Heart right ventricle (tissue), 16 donors: ENCODE data around the gene PCGF6. TPM values are rescaled to one million over a fixed set of nuclear protein-coding genes. Genes with fewer than 3 reads are reported as not detected.

Experiments
- ATAC-seq, 8 donors: fragments of 200-7000 bp; cut with Tn5 transposase; one replicate each; pipeline ENCODE4 v1.9.1; 2020; ENCODE audit warnings: mild to moderate bottlenecking in 8 of 8, moderate library complexity in 8 of 8, moderate number of reproducible peaks in 1 of 8
- DNase-seq, 2 donors: peaks; one replicate each; pipeline ENCODE4 v3.0.0-alpha.2; 2020
- H3K27ac ChIP-seq, 10 donors: fragments of 200-600 bp; sonication (generic) in 2 of 10; one replicate each; pipeline versions ENCODE4 v1.5.0 to v1.8.0; 2020 to 2022; ENCODE audit warnings: mild to moderate bottlenecking in 3 of 10
- H3K27me3 ChIP-seq, 7 donors: fragments of 200-600 bp; one replicate each; pipeline ENCODE4 v1.8.0; 2021 to 2022; ENCODE audit warnings: mild to moderate bottlenecking in 2 of 7
- H3K36me3 ChIP-seq, 9 donors: fragments of 200-600 bp; sonication (generic) in 1 of 9; one replicate each; pipeline versions ENCODE4 v1.5.0 to v1.8.0; 2020 to 2022; ENCODE audit warnings: mild to moderate bottlenecking in 2 of 9
- H3K4me1 ChIP-seq, 9 donors: fragments of 200-600 bp; sonication (generic) in 1 of 9; one replicate each; pipeline versions ENCODE4 v1.5.0 to v1.8.0; 2020 to 2022; ENCODE audit warnings: mild to moderate bottlenecking in 4 of 9
- H3K4me3 ChIP-seq, 10 donors: fragments of 200-600 bp; sonication (generic) in 2 of 10; one replicate each; pipeline versions ENCODE4 v1.5.0 to v1.8.0; 2020 to 2022; ENCODE audit warnings: mild to moderate bottlenecking in 7 of 10, moderate library complexity in 2 of 10
- H3K9me3 ChIP-seq, 11 donors: fragments of 200-600 bp in 10 of 11; sonication (generic) in 2 of 11; one replicate each; pipeline versions ENCODE4 v1.5.0 to v1.8.0; 2013 to 2022; ENCODE audit warnings: mild to moderate bottlenecking in 2 of 11, control low read depth in 1 of 11, moderate library complexity in 1 of 11
- CTCF ChIP-seq, 9 donors: fragments of 200-600 bp; sonication (generic) in 2 of 9; IDR thresholded peaks; one replicate each; pipeline versions ENCODE4 v1.5.0 to v1.8.0; 2021 to 2022; ENCODE audit warnings: antibody characterized with exemption in 9 of 9, mild to moderate bottlenecking in 5 of 9, moderate library complexity in 1 of 9
- WGBS, 2 donors: extraction: QIAGEN DNeasy Blood & Tissue Kit; methylation state at CpG; one replicate each; pipeline ENCODE4 v1.1.7; 2013; ENCODE audit warnings: inconsistent platforms in 1 of 2; 5-methylcytosine and 5-hydroxymethylcytosine counted together
- intact Hi-C, 10 donors: fragments of 100-400 bp; cut with DNase I; formaldehyde crosslinking; loops; one replicate each; pipeline versions ENCODE4 v1.11.1 to v1.14.2; 2022
- microRNA-seq, 2 donors: library from miRNA; unstranded; fragments of <30 nt; microRNA quantifications; one replicate each; pipeline ENCODE4 v1.2.0, GENCODE V29; 2021
- polyA plus RNA-seq, 2 donors: library from polyadenylated mRNA; stranded (reverse); fragments of 200-250 nt; gene quantifications; one replicate each; pipeline ENCODE4 v1.2.3, GENCODE V29; 2013
- total RNA-seq, 10 donors: library from RNA; stranded (reverse); fragmentation: NEBNext Ultra II Directional in 3 of 10; extraction: Animal tissue kit (Norgen Biotek cat#: 25700) in 3 of 10; gene quantifications; one replicate each; pipeline versions ENCODE4 v1.2.1 to v1.2.4, GENCODE V29; 2021 to 2023
- donor health status: Arrhythmogenic right ventricular cardiomyopathy.
- donor health status: ischemic (EF 13 %, LVEDD 7.1; RV severe dilation, severe dysfunction).
- donor health status: healthy with polysubstance abuse.
- donor health status: DM: no; HTN: yes; CAD: no.
- donor health status: DM: no; HTN: no; CAD: no.
- donor health status: ischemic (EF 25% LVEDD 6.9; RV normal size, moderate dysfunction).
- donor health status: ischemic (EF 25% LVEDD 5.7; RV mildly dilated, moderate dysfunction).
- donor health status: healthy.
- donor health status: DM: yes; HTN: yes; CAD: no.
- donor health status: Ischemic cardiomyopathy.
- donor health status: ischemic (EF 35%, LVEDD 5.7; RV mildly dilated, moderate dysfunction).
- donor health status: nonischemic (EF 11% LVEDD 7.7; RV severe dilation, severe dysfunction).
- donor health status: DM: yes; HTN: yes; CAD: no.
- donor health status: PGD.
- donor health status: ischemic (EF 29% LVEDD 5.4; RV normal size, mild dysfunction).
- donor health status: nonischemic (EF 23%, LVEDD 6.1; RV moderate dilation, normal function).

PCGF6 gene
- total and polyA plus RNA-seq, 12 donors = 5.5 to 8.0 (median 6.5) TPM

GRCh38 chr10:103256613-103257012 lies 94.3 kb downstream of the PCGF6 start:
- Histone ChIP-seq H3K4me1 (no peaks in the 10 kb centered on the region), H3K9me3 (peaks cover 0 to 6% (median 0%) of the 10 kb centered on the region in 11 donors), H3K36me3 (no peaks in the 10 kb centered on the region), H3K4me3 (no peak overlapping the region), H3K27ac (no peak overlapping the region), H3K27me3 (peaks cover 0 to 3% (median 0%) of the 10 kb centered on the region in 7 donors)
- WGBS, 2 donors = 94 to 95% methylated on average over 1 of the region's 1 CpG
- ATAC-seq (no peak), DNase-seq (no peak)
- no peak for TF ChIP-seq CTCF (IDR thresholded peaks at IDR 0.05)
- intact Hi-C loops = loop anchor here in 1 of 10 donors (10.0 kb wide), 1 partner anchor 532 kb away; no protein-coding TSS in a partner anchor

- Histone ChIP-seq H3K4me3 (no peak overlapping the region), H3K27ac (no peak overlapping the region), H3K9me3 (peaks cover 0 to 4% (median 0%) of the 10 kb centered on the region in 11 donors), H3K27me3 (no peaks in the 10 kb centered on the region), H3K36me3 (no peaks in the 10 kb centered on the region), H3K4me1 (no peaks in the 10 kb centered on the region)
- intact Hi-C loops = loop anchor here in 1 of 10 donors (10.0 kb wide), 1 partner anchor 530 kb away; no protein-coding TSS in a partner anchor
- 51 to 75% methylated on average over 4 of the region's 4 CpGs for WGBS, 2 donors
- no peak for TF ChIP-seq CTCF (IDR thresholded peaks at IDR 0.05)
- ATAC-seq = no peak
- DNase-seq = no peak
Observed at GRCh38 chr10:103254538-103255325, 96.2 kb downstream of the PCGF6 start.

- Histone ChIP-seq H3K27ac (no peak overlapping the region), H3K4me3 (no peak overlapping the region), H3K27me3 (no peaks in the 10 kb centered on the region), H3K9me3 (peaks cover 0 to 2% (median 0%) of the 10 kb centered on the region in 11 donors), H3K4me1 (no peaks in the 10 kb centered on the region), H3K36me3 (no peaks in the 10 kb centered on the region)
- ATAC-seq = no peak
- intact Hi-C loops = loop anchor here in 1 of 10 donors (10.0 kb wide), 1 partner anchor 529 kb away; no protein-coding TSS in a partner anchor
- DNase-seq = no peak
- WGBS, 2 donors = 70 to 71% methylated on average over 3 of the region's 3 CpGs
- no peak for TF ChIP-seq CTCF (IDR thresholded peaks at IDR 0.05)
Observed at GRCh38 chr10:103254113-103254512, 96.8 kb downstream of the PCGF6 start.

Small RNA genes lying within 50 kb of the gene (microRNA-seq; reads per million reads assigned to microRNA genes)
- gene MIR1307 = 1,168 to 1,278 reads per million in 2 donors

Other genes starting within 250 kb of the PCGF6 start
- 10 to 100 TPM; 35.2 to 88.2 (median 58.5) TPM for gene NT5C2, start 157.9 kb downstream of the PCGF6 start, total RNA-seq
- 10 to 100 TPM; 23.9 to 38.7 TPM for gene NT5C2, start 157.9 kb downstream of the PCGF6 start, polyA plus RNA-seq
- not detected for gene RPEL1, start 105.3 kb downstream of the PCGF6 start, total RNA-seq
- under 1 TPM in 1 of 2 donors, not detected in 1; 0.01 TPM for gene RPEL1, start 105.3 kb downstream of the PCGF6 start, polyA plus RNA-seq
- not detected for gene INA, start 74.0 kb downstream of the PCGF6 start, total RNA-seq
- under 1 TPM in 1 of 2 donors, not detected in 1; 0.01 TPM for gene INA, start 74.0 kb downstream of the PCGF6 start, polyA plus RNA-seq
- 1 to 10 TPM; 1.5 to 3.8 (median 2.1) TPM for gene TAF5, start 16.8 kb upstream of the PCGF6 start, total RNA-seq
- 1 to 10 TPM; 1.5 to 2.2 TPM for gene TAF5, start 16.8 kb upstream of the PCGF6 start, polyA plus RNA-seq
- gene ATP5MK, start 45.3 kb upstream of the PCGF6 start, total RNA-seq = 1,000 to 10,000 TPM in 9 of 10 donors, 100 to 1,000 TPM in 1; 936 to 1,374 (median 1,266) TPM
- gene ATP5MK, start 45.3 kb upstream of the PCGF6 start, polyA plus RNA-seq = 1,000 to 10,000 TPM; 1,385 to 3,857 TPM
- gene PDCD11, start 45.5 kb upstream of the PCGF6 start, total RNA-seq = 10 to 100 TPM in 8 of 10 donors, 1 to 10 TPM in 2; 9.4 to 16.9 (median 12.7) TPM
- gene PDCD11, start 45.5 kb upstream of the PCGF6 start, polyA plus RNA-seq = 10 to 100 TPM; 10.9 to 15.1 TPM
- gene CALHM2, start 101.2 kb upstream of the PCGF6 start, total RNA-seq = 10 to 100 TPM in 6 of 10 donors, 1 to 10 TPM in 4; 5.2 to 17.7 (median 10.9) TPM
- gene CALHM2, start 101.2 kb upstream of the PCGF6 start, polyA plus RNA-seq = 10 to 100 TPM; 12.1 to 23.5 TPM
- not detected for gene CALHM1, start 107.8 kb upstream of the PCGF6 start, total RNA-seq
- not detected for gene CALHM1, start 107.8 kb upstream of the PCGF6 start, polyA plus RNA-seq
- gene CALHM3, start 128.1 kb upstream of the PCGF6 start, total RNA-seq = not detected
- gene CALHM3, start 128.1 kb upstream of the PCGF6 start, polyA plus RNA-seq = not detected
- 1 to 10 TPM in 1 of 10 donors, under 1 TPM in 7, not detected in 2; 0.05 to 1.0 (median 0.21) TPM for gene NEURL1, start 142.6 kb upstream of the PCGF6 start, total RNA-seq
- gene NEURL1, start 142.6 kb upstream of the PCGF6 start, polyA plus RNA-seq = under 1 TPM in 1 of 2 donors, not detected in 1; 0.06 TPM